Vagina (tissue), 2 donors: ENCODE results near the gene PLA2R1.

Source experiments
- CTCF ChIP-seq, 3 experiments: fragments of 450-650 bp in 2 of 3; fragments of 200-600 bp in 1 of 3; sonication (generic) in 1 of 3; IDR thresholded peaks; one replicate each; pipeline ENCODE4 v1.5.1; 2017 to 2019; ENCODE audit warnings: antibody characterized with exemption in 3 of 3, mild to moderate bottlenecking in 2 of 3, moderate library complexity in 2 of 3
- POLR2A ChIP-seq, 2 donors: fragments of 450-650 bp; IDR thresholded peaks; one replicate each; pipeline ENCODE4 v1.6.1; 2017; ENCODE audit warnings: antibody characterized with exemption in 2 of 2, mild to moderate bottlenecking in 2 of 2, moderate library complexity in 2 of 2
- POLR2AphosphoS5 ChIP-seq, 2 donors: sonication (generic); formaldehyde crosslinking; IDR thresholded peaks; one replicate each; pipeline ENCODE4 v1.9.0; 2017; ENCODE audit warnings: antibody characterized with exemption in 2 of 2, mild to moderate bottlenecking in 2 of 2, low read depth in 1 of 2; ENCODE audit not compliant: insufficient read depth in 1 of 2

GRCh38 chr2:160104115-160104514 lies 41.7 kb upstream of the PLA2R1 start:
- TF ChIP-seq CTCF (IDR thresholded peaks at IDR 0.05) (no peak), POLR2AphosphoS5 (IDR thresholded peaks at IDR 0.05; ENCODE audit: insufficient read depth in 1 of 2, low read depth in 1 of 2) (no peak), POLR2A (IDR thresholded peaks at IDR 0.05) (no peak)
